ENCODE results near the gene TLR4. TPM values are rescaled to one million over a fixed set of nuclear protein-coding genes. Genes with fewer than 3 reads are reported as not detected.

TLR4 gene
- total and polyA plus RNA-seq, 2 of the 4 experiments (the other 2 are of a cell fraction), result under 0.01 TPM; not detected in 1

DNA sequence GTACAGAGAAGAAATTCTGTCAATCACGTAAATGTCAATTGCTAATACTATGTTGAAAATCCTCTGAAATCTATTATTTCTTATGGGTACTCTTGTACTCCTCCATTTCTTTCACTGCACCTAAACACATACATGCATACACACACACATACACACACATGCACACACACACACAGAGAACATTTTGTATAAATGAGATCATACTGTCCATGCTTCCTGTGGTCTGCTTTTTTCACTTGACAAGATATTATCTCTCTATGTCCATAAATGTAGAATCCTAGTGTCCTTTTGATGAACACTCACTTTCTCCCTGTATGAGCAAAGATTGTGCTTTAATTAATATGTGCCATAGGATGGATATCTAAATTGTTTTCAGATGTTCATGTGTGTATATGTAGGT is 32.7 kb upstream of the TLR4 start:
- H4K5ac ChIP-seq (ENCODE audit: low read depth, low read length), result no peak overlapping the region
- H3K4me2 ChIP-seq (ENCODE audit: low read depth, low read length), result no peak overlapping the region
- CTCF ChIA-PET, result no interaction called here
- no peaks in the 10 kb centered on the region for H3K4me1 ChIP-seq (ENCODE audit: control insufficient read depth, insufficient read depth, low read length)
- WGBS, 2 experiments (ENCODE audit: extremely low coverage in 2 of 2, insufficient read length in 1 of 2), result no CpG with 5 or more reads among the region's 1 CpG
- no peak overlapping the region for H2BK20ac ChIP-seq (ENCODE audit: low read depth, low read length)
- H3K4ac ChIP-seq (ENCODE audit: low read depth, low read length), result no peak overlapping the region
- no peak overlapping the region for H4K8ac ChIP-seq (ENCODE audit: low read depth in 2 of 2, low read length in 2 of 2)
- H3K23ac ChIP-seq (ENCODE audit: low read depth, low read length), result no peak overlapping the region
- no peaks in the 10 kb centered on the region for H3K36me3 ChIP-seq (ENCODE audit: control insufficient read depth, insufficient read depth, low read length)
- intact Hi-C loops (cut with micrococcal nuclease), result no loop called here
- H3K9ac ChIP-seq (ENCODE audit: low read depth, low read length), result no peak overlapping the region
- H3K9me1 ChIP-seq (ENCODE audit: insufficient read depth, low read length), result no peaks in the 10 kb centered on the region
- no peak for DNase-seq
- H4K91ac ChIP-seq (ENCODE audit: insufficient read depth, low read depth, low read length), result no peak overlapping the region
- no peaks in the 10 kb centered on the region for H3K79me1 ChIP-seq (ENCODE audit: low read depth in 1 of 2, low read length in 2 of 2)
- no peak overlapping the region for H2AFZ ChIP-seq (replicated peaks; ENCODE audit: low read length, poor library complexity)
- in situ Hi-C loops (cut with MboI; ENCODE audit: low sequenced_read_pairs), result no loop called here
- dilution Hi-C loops (cut with HindIII; ENCODE audit: low sequenced_read_pairs, unreplicated experiment), result no loop called here
- H3K9me3 ChIP-seq (ENCODE audit: control insufficient read depth, insufficient read depth, low read length), result peaks cover 9% of the 10 kb centered on the region; the same call in 1 of the 2 replicates
- no TSS peak for BruUV-seq (replicated peaks)
- H4K20me1 ChIP-seq (ENCODE audit: insufficient read depth, low read length), result no peaks in the 10 kb centered on the region
- H3K4me3 ChIP-seq (ENCODE audit: insufficient read depth, low read depth, low read length), result no peak overlapping the region
- H3K18ac ChIP-seq (ENCODE audit: low read depth, low read length), result no peak overlapping the region
- no peak overlapping the region for H2BK15ac ChIP-seq (ENCODE audit: low read depth, low read length)
- H3K27me3 ChIP-seq (ENCODE audit: control insufficient read depth, insufficient read depth, low read length), result no peaks in the 10 kb centered on the region
- TF ChIP-seq CHD1 (IDR thresholded peaks at IDR 0.05; ENCODE audit: low read depth, low read length), result no peak
- TF ChIP-seq NFE2L2 (IDR thresholded peaks at IDR 0.05; ENCODE audit: low read depth, low read length), result no peak
- TF ChIP-seq POLR2A (IDR thresholded peaks at IDR 0.05; ENCODE audit: low read depth, low read length), result no peak
- no peak for TF ChIP-seq ELK1 (IDR thresholded peaks at IDR 0.05; ENCODE audit: borderline replicate concordance, low read depth, low read length)
- TF ChIP-seq RCOR1 (IDR thresholded peaks at IDR 0.05; ENCODE audit: insufficient replicate concordance, low read length), result no peak
- TF ChIP-seq MXI1 (IDR thresholded peaks at IDR 0.05; ENCODE audit: borderline replicate concordance, low read depth, low read length), result no peak
- no peak for TF ChIP-seq MAFK (IDR thresholded peaks at IDR 0.05; ENCODE audit: low read depth, low read length)
- TF ChIP-seq CTCF (conservative IDR thresholded peaks at IDR 0.05; ENCODE audit: low read depth, low read length), result no peak
- TF ChIP-seq RAD21 (IDR thresholded peaks at IDR 0.05; ENCODE audit: low read length), result no peak
- TF ChIP-seq RFX5 (IDR thresholded peaks at IDR 0.05; ENCODE audit: low read depth, low read length), result no peak
- no peak for ATAC-seq (ENCODE audit: low read depth)
- no peak overlapping the region for H2BK120ac ChIP-seq (ENCODE audit: low read depth, low read length)
- no peak overlapping the region for H2AK9ac ChIP-seq (replicated peaks; ENCODE audit: low read depth, low read length, poor library complexity)
- no peak overlapping the region for H2AK5ac ChIP-seq (ENCODE audit: low read depth, low read length)
- H2BK5ac ChIP-seq (ENCODE audit: low read depth, low read length, poor library complexity, severe bottlenecking), result no peak overlapping the region
- no peak overlapping the region for H3K56ac ChIP-seq (ENCODE audit: extremely low read depth, insufficient read depth, low read length)
- H3K27ac ChIP-seq (ENCODE audit: insufficient read depth, low read length), result no peak overlapping the region
- H3K14ac ChIP-seq (replicated peaks; ENCODE audit: low read depth, low read length), result no peak overlapping the region
- POLR2A ChIA-PET (ENCODE audit: unreplicated experiment), result no interaction called here
